Effector memory CD8-positive, alpha-beta T cell (primary cell): ENCODE measurements around the gene USB1.
A peak's percentile ranks its signal among the peaks of the same experiment; 100 is the strongest.

ENCODE experiments used
- ATAC-seq: fragments of 150-1000 bp; cut with Tn5 transposase; replicated peaks from 2 replicates; pipeline ENCODE4 v1.10.0; 2021; ENCODE audit warnings: mild to moderate bottlenecking, moderate library complexity
- DNase-seq, 3 experiments: peaks; one replicate each; pipeline ENCODE4 v3.0.0; 2021
- H3K27ac Mint-ChIP-seq, 2 donors: one replicate each; pipeline ENCODE4 v1.8.0; 2022; ENCODE audit warnings: mild to moderate bottlenecking in 2 of 2, mixed read lengths in 2 of 2, moderate library complexity in 2 of 2
- H3K27me3 Mint-ChIP-seq, 2 donors: one replicate each; pipeline ENCODE4 v1.8.0; 2022; ENCODE audit warnings: mixed read lengths in 2 of 2
- H3K36me3 Mint-ChIP-seq: one replicate; pipeline ENCODE4 v1.8.0; 2022; ENCODE audit warnings: mild to moderate bottlenecking, moderate library complexity, mixed read lengths; ENCODE audit not compliant: insufficient read depth
- H3K4me1 Mint-ChIP-seq, 2 donors: one replicate each; pipeline ENCODE4 v1.8.0; 2022; ENCODE audit warnings: low read depth in 2 of 2, mixed read lengths in 2 of 2
- H3K4me3 Mint-ChIP-seq, 2 donors: one replicate each; pipeline ENCODE4 v1.8.0; 2022; ENCODE audit warnings: mild to moderate bottlenecking in 2 of 2, mixed read lengths in 2 of 2, moderate library complexity in 2 of 2
- H3K9me3 Mint-ChIP-seq, 2 donors: one replicate each; pipeline ENCODE4 v1.8.0; 2022; ENCODE audit warnings: mixed read lengths in 2 of 2
- total RNA-seq, 9 experiments: gene quantifications; one replicate each; lab custom pipeline; 2026; lab: John Stamatoyannopoulos, UW

Gene USB1, protein sequence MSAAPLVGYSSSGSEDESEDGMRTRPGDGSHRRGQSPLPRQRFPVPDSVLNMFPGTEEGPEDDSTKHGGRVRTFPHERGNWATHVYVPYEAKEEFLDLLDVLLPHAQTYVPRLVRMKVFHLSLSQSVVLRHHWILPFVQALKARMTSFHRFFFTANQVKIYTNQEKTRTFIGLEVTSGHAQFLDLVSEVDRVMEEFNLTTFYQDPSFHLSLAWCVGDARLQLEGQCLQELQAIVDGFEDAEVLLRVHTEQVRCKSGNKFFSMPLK
- total RNA-seq: 15.4 to 26.9 (median 17.8) reads per million in 9 experiments

DNA sequence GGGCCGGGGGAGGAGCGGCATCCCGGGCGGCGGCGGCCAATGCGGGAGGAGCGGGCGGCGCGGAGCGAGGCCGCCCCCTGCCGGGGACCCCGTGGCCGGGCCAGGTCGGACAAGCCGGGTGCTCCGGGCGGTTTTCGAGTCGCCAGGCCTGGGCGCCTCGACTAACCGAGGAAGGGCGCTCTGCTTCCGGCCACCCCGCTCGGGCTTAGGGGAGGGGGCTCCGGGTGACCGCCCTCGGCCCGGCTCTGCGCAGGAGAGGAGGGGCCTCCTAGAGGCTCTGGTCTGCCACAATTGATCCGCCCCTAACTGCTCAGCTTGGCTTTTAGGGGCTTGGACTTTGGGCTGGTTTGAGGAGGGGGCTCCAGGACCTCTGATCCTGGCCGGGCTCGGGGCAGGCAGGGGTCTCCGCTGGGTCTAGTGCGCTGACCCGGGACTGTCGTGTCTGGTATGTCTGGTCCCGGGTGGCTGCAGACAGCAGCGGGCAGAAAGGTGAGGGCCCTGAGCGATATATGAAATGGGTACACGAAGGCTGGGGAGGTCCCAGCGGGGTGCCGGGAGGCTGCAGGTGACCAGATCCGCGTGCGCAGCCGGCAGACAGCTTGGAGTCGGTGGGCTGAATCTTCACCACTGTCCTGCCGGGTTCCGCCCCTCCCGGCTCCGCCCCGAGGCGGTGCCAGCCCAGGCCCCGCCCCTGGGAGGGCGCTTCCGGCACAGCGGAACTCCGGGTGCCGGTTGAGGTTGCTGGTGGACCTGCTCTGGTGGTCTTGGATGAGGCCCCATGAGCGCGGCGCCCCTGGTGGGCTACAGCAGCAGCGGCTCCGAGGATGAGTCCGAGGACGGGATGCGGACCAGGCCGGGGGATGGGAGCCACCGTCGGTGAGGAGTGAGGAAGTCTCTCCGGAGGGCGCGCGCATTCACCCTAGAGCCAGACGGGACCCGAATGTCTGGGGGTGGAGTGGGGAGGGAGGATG lies at the start of gene USB1:
USB1 (plus strand) TSS at position 702 of the 971 bp plus-strand sequence; CDS start at position 779, 77 bp downstream.
- ATAC-seq (peak; percentile 68), DNase-seq (peak; percentile 75 to 87 (median 87))
- Mint-ChIP-seq H3K27ac (peak within 1 kb of the TSS; percentile 90), H3K4me3 (peak within 1 kb of the TSS; percentile 90 to 92), H3K27me3 (no peaks in the 10 kb centered on the region), H3K9me3 (no peaks in the 10 kb centered on the region), H3K4me1 (peaks cover 54% of the 10 kb centered on the region in 2 donors), H3K36me3 (peaks cover 55% of the 10 kb centered on the region)

DNA sequence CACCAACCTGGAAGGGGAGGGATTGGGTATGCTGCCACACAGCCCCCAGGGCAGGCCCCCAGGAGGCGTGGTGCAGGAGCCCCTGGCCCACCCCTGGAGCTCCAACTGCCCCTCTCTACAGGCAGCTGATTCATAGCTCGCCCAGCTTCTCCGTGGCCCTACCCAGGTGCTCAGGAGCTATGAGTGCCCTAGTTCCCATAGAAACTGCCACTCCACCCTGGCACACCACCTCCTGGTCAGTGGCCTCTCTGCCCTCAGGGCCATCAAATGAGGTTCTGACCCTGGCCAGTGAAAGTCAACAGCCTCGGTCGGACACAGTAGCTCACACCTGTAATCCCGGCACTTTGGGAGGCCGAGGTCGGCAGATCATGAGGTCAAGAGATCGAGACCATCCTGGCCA lies 48.3 kb upstream of the USB1 start:
- H3K27ac Mint-ChIP-seq: no peak overlapping the region
- no peak for DNase-seq
- no peak overlapping the region for H3K4me3 Mint-ChIP-seq
- H3K27me3 Mint-ChIP-seq: peaks cover 6 to 34% of the 10 kb centered on the region in 2 donors
- H3K9me3 Mint-ChIP-seq: no peaks in the 10 kb centered on the region
- no peaks in the 10 kb centered on the region for H3K36me3 Mint-ChIP-seq
- H3K4me1 Mint-ChIP-seq: no peaks in the 10 kb centered on the region
- no peak for ATAC-seq

DNA sequence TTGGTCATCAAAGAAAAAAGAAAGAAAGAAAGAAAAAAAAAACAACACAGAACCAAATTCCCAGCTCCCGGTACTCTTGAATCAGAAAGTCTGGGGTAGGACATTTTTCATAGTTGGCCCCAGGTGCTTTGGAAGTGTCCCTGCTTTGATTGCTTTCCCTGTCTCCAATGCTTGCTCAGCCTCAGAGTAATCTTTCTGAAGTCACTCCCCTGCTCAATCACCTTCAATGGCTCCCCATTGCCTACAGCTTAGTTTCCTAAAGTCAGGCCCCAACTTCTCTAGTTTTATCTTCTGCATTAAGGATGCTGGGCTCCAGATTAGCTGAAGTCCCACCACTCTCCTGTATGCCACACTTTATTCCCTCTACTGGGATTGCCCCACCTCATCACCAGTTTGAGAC lies 47.4 kb upstream of the USB1 start:
- ATAC-seq: no peak
- Mint-ChIP-seq H3K9me3 (no peaks in the 10 kb centered on the region), H3K4me3 (no peak overlapping the region), H3K27ac (no peak overlapping the region), H3K36me3 (no peaks in the 10 kb centered on the region), H3K27me3 (peaks cover 7 to 34% of the 10 kb centered on the region in 2 donors), H3K4me1 (no peaks in the 10 kb centered on the region)
- DNase-seq: no peak

DNA sequence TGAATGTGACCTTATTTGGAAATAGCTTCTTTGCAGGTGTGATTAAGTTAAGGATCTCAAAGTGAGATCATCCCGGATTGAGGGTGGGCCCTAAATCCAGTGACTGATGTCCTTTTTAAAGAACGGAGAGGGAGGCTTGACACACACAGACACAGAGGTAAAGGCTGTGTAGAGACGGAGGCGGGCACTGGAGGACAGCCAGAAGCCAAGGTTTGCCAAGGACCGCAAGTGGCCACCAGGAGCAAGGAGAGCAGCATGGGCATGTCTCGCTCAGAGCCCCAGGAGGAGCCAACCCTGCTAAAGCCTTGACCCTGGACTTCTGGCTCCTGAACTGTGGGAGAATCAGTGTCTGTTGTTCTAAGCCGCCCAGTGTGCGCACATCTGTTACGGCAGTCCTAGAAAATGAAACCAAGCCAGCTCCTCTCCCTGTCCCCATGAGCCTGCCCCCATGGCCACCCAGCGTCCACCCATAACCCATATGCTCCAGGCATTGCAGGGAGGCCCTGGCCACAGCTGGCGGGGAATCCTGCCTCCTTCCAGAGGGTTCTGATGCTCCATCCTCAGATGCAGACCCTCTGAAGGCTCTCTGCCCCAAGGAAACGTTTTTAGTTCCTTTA lies 45.5 kb upstream of the USB1 start:
- DNase-seq (no peak), ATAC-seq (no peak)
- no peaks in the 10 kb centered on the region for H3K4me1 Mint-ChIP-seq
- H3K36me3 Mint-ChIP-seq: no peaks in the 10 kb centered on the region
- no peaks in the 10 kb centered on the region for H3K9me3 Mint-ChIP-seq
- H3K27me3 Mint-ChIP-seq: peaks cover 16 to 30% of the 10 kb centered on the region in 2 donors
- no peak overlapping the region for H3K4me3 Mint-ChIP-seq
- H3K27ac Mint-ChIP-seq: no peak overlapping the region

DNA sequence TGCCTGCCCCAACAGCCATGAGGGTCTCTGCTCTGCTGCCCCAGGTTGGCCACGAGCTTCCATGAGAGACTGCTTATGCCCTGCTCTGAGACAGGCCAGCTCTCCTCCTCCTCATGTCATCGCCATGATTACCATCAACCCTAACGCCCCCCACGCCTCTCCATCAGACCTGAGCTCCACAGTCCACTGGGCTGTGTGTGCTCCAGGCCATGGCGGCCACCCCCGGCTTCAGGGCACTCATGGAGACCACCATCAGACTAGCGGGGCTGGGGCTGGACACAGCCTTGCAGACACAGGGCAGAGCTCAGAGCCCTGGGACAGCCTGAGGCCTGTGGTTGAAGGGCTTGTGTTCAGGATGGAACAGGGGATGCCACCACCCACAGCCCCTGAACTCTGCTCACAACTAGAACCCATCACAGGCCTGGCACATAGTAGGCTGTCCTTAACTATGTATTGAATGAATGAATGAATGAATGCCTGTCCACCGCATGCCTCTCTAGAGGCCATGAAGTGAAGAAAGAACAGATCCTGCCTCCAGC lies 44.9 kb upstream of the USB1 start:
- Mint-ChIP-seq H3K4me1 (no peaks in the 10 kb centered on the region), H3K27ac (no peak overlapping the region), H3K27me3 (peaks cover 16 to 24% of the 10 kb centered on the region in 2 donors), H3K9me3 (no peaks in the 10 kb centered on the region), H3K36me3 (no peaks in the 10 kb centered on the region), H3K4me3 (no peak overlapping the region)
- ATAC-seq (no peak), DNase-seq (no peak)

DNA sequence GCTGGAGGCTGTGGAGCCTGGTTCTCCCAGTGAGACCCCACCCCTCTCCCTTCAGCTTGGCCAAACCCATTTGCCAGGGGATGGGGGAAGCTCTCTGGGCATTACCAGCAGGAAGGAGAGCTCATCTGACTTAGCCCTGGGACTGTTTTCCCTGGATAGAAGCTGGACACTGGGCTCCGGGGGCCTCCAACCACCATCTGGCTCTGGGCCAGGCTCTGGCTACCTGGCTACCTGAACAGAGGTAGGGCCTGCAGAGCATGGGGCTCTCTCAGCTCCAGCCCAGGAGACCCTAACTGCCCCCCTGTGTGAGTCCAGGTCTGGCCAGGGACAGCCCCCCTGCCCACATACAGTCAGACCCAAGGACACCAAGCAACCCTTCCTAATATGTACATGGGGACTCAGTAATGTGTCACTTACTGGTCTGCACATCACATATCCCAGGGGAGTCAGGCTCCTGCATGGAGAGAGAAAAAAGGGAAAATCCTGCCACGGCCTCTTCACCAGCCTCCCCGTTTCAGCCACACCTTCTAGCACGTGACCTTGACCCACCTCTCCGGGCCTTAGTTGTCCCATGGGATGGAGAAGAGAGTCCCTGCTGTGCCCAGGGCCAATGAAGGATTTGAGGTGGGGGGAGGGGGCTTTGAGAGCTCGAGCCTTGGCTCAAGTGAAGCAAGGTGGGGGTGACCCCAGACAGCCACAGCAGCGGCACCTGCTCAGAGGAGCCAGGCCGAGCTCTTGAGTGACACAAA lies 44.1 kb upstream of the USB1 start:
- H3K4me1 Mint-ChIP-seq: no peaks in the 10 kb centered on the region
- no peak for DNase-seq
- peaks cover 10 to 20% of the 10 kb centered on the region in 2 donors for H3K27me3 Mint-ChIP-seq
- no peak overlapping the region for H3K4me3 Mint-ChIP-seq
- H3K27ac Mint-ChIP-seq: no peak overlapping the region
- H3K36me3 Mint-ChIP-seq: no peaks in the 10 kb centered on the region
- H3K9me3 Mint-ChIP-seq: no peaks in the 10 kb centered on the region
- ATAC-seq: no peak

DNA sequence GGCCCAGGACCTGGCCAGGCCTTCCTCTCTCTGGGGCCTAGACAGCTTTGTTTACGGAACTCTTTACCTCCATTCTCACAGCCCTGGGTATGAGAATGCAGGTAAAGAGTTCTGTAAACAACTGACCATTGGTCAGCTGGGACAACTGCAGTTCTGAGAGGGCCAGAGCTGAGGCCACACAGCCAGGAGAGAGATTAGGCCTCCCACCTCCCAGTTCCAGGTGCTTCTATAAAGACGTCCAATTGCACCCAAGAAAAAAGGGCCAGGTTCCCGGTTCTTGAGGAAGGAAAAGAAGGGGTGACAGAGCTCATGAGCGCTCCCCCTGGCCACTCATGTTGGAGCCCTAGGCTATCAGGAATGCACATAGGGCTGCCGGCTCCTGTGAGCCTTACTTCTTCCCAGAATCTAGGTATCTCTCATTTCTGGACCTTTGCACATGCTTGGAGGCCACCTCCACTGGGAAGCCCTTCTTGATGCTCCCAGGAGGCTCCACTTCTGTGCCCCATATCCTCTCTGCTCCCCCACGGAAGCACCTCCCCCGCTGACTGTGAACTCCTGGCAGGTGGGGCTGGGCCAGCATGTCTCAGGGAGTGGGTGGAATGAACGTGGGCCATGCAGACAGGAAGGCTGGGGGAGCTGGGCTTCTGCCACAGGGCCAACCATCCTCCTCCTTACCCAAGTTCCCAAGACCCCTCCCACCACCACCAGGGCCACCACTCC lies 43.4 kb upstream of the USB1 start:
- peaks cover 10 to 14% of the 10 kb centered on the region in 2 donors for H3K27me3 Mint-ChIP-seq
- ATAC-seq (no peak), DNase-seq (no peak)
- H3K9me3 Mint-ChIP-seq: no peaks in the 10 kb centered on the region
- no peaks in the 10 kb centered on the region for H3K4me1 Mint-ChIP-seq
- H3K27ac Mint-ChIP-seq: no peak overlapping the region
- no peaks in the 10 kb centered on the region for H3K36me3 Mint-ChIP-seq
- no peak overlapping the region for H3K4me3 Mint-ChIP-seq

DNA sequence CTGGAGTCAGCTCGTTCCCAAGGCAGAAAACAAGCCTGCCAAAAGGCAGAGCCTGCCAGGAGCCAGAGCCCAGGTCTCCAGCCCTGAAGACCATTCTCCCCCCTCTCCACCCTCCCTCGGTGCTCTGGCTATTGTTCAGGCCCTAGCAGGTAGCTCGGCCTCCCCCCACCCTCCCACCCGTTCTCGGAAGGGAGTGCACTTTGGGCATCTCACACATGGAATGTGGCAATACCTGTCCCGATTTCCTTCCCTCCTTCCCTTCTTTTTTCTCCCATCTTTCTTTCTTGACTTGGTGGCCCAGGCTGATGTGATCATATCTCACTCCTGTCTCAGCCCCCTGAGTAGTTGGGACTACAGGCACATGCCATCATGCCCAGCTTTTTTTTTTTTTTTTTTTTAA lies 42.7 kb upstream of the USB1 start:
- DNase-seq: no peak
- peaks cover 10% of the 10 kb centered on the region in 2 donors for H3K27me3 Mint-ChIP-seq
- H3K4me1 Mint-ChIP-seq: peaks cover 0 to 3% of the 10 kb centered on the region in 2 donors
- no peak overlapping the region for H3K27ac Mint-ChIP-seq
- no peak for ATAC-seq
- H3K36me3 Mint-ChIP-seq: no peaks in the 10 kb centered on the region
- H3K9me3 Mint-ChIP-seq: no peaks in the 10 kb centered on the region
- no peak overlapping the region for H3K4me3 Mint-ChIP-seq

DNA sequence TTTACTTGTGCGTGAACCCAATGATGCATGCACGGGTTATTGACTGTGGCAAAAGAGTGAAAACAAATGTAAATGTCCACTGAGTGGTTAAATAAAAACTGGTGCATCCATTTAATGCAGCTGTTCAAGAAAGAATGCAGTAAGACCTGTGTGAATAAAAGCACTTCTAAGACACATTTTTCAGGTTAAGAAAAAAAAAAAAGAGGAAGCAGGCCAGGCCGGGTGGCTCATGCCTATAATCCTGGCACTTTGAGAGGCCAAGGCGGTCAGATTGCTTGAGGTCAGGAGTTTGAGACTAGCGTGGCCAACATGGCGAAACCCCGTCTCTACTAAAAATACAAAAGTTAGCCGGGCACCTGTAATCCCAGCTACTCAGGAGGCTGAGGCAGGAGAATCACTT lies 42.1 kb upstream of the USB1 start:
- Mint-ChIP-seq H3K4me1 (peaks cover 0 to 3% of the 10 kb centered on the region in 2 donors), H3K27me3 (peaks cover 10% of the 10 kb centered on the region in 2 donors), H3K27ac (no peak overlapping the region), H3K9me3 (no peaks in the 10 kb centered on the region), H3K4me3 (no peak overlapping the region), H3K36me3 (no peaks in the 10 kb centered on the region)
- no peak for ATAC-seq
- DNase-seq: no peak

DNA sequence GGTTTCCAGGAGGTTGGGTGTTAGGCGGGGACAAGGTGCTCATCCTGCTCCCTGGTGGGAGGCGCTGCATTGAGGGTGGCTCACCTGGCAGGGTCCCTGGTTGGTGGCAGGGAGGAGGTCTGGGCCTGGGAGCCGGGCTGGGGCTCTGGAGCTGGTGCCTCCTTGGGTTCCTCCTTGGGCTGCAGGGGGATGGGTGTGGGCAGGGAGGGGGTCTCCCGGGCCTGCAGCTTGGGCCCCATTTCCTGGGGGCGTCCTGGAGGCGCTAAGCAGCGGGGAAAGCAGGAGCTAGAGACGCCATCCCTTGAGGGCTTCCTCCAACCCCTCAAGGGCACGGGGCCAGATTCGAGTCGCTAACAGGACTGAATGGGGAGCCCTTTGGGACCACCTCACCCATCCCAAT lies 41.4 kb upstream of the USB1 start:
- DNase-seq: no peak
- Mint-ChIP-seq H3K36me3 (no peaks in the 10 kb centered on the region), H3K4me3 (no peak overlapping the region), H3K27me3 (peaks cover 10% of the 10 kb centered on the region in 2 donors), H3K4me1 (peaks cover 0 to 3% of the 10 kb centered on the region in 2 donors), H3K27ac (no peak overlapping the region), H3K9me3 (no peaks in the 10 kb centered on the region)
- ATAC-seq: no peak

DNA sequence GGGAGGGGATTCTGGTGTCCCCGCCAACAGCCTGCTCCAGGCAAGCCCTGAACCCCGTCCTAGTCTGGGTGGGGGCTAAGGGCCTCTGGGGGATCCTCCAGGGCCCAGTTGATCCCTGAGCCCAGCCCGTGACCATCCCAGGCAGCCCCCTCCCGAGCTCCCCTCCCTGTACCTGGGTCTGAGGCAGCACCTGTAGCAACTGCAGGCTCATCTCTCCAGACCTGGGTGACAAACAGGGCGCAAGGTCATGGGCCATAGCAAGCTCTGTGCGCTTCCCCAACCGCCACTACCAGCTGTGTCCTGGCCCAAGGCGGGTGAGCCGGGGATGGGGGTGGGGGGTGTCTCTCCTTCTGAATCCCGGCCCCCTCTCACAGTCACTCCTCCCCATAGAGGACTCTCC lies 40.9 kb upstream of the USB1 start:
- no peak overlapping the region for H3K4me3 Mint-ChIP-seq
- ATAC-seq: no peak
- no peak for DNase-seq
- H3K4me1 Mint-ChIP-seq: peaks cover 0 to 3% of the 10 kb centered on the region in 2 donors
- H3K9me3 Mint-ChIP-seq: no peaks in the 10 kb centered on the region
- no peaks in the 10 kb centered on the region for H3K36me3 Mint-ChIP-seq
- H3K27me3 Mint-ChIP-seq: peaks cover 10% of the 10 kb centered on the region in 2 donors
- no peak overlapping the region for H3K27ac Mint-ChIP-seq

DNA sequence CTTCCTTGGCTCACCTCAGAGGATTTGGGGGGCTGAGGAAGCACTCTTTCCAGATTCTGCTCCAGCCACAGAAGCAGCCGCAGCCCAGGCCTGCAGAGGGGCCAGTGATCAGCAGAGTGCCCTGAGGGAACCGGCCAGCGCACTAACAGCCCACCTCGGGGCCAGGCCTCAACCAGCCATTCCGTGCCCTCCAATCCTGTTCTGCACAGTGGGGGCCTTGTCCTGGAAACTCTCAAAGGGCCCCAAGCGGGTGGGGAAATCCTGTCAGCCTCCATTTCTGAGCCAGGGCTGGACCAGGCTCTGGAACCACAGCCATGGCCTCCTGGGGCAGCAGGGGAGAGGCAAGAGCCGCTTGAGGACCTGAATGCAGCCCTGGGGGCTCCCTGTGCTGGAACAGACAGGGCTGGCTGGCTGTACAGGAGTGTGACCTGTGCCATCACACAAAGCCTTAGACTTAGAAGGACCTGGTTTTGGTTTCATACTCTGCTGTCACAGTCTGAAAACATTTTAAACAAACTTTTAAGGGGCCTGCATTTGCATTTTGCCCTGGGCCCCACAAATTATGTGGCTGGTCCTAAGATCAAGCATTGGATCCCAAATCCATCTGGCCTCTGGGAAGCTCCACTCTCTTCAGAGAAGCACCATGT lies 40.3 kb upstream of the USB1 start:
- H3K9me3 Mint-ChIP-seq: no peaks in the 10 kb centered on the region
- no peak overlapping the region for H3K27ac Mint-ChIP-seq
- peaks cover 0 to 3% of the 10 kb centered on the region in 2 donors for H3K4me1 Mint-ChIP-seq
- H3K36me3 Mint-ChIP-seq: no peaks in the 10 kb centered on the region
- DNase-seq: no peak
- ATAC-seq: no peak
- H3K27me3 Mint-ChIP-seq: peaks cover 10% of the 10 kb centered on the region in 2 donors
- H3K4me3 Mint-ChIP-seq: no peak overlapping the region
